HG03196 (cell line): Measurements from ENCODE around the gene TM4SF4.

ENCODE experiments used
- ATAC-seq: cut with Tn5 transposase; IDR thresholded peaks from one replicate; pipeline ENCODE4 v1.9.1; 2021; ENCODE audit not compliant: unreplicated experiment

TM4SF4 gene

DNA sequence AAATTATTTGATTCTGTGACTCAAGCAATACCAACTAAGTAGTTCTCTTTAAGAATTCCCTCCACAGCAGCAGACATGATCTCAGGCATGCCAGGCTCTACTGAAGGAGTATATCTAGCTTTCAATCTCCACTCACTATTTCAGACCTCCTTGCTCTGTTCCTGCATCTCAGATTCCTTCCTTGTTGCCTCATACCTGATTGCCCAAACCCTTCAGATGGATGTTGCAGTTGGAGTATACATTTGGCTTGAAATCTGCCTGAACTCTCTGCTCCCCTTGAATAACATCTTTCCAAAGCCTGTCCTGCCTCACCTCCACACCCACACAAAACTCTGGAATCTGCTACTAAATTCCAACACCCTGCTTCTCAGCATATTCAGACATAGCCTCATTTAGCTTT is 19.8 kb upstream of the TM4SF4 start:
- no peak for ATAC-seq

DNA sequence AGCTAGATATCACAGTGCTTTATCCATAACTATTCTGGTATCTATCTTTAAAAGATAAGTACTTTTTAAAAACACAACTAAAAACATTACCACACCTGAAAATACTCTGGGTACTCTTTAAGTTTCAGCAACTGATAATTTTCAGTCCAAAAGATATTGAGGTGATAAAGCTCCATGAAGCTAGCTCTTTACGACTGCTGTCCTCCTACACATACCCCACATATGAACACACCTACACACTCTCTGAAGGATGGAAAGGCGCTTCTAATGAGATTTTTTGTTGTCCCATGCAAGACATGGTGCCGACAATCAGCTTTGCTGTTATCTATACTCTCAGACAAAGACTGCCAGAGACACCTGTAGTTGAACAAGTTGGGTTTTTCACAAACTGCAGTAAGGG is 19.1 kb upstream of the TM4SF4 start:
- ATAC-seq = no peak

DNA sequence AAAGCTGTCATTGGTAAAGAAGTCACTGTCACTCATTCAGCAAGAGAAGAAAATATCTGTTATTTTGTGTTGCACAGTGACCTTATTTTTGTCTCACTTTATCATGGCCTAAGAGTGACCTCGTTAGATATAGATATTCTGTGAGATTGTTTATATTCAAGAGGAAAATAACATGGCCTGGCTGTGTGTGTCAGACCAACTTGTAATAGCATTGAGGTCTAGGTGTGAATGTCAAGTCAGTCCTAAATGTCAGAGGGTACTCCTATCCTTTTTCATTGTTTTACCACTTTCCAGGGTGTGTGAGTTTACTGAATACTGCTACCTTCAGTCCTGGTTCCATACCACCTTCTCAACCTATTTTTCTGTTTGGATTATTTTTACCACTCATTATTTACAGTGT is 18.5 kb upstream of the TM4SF4 start:
- no peak for ATAC-seq

DNA sequence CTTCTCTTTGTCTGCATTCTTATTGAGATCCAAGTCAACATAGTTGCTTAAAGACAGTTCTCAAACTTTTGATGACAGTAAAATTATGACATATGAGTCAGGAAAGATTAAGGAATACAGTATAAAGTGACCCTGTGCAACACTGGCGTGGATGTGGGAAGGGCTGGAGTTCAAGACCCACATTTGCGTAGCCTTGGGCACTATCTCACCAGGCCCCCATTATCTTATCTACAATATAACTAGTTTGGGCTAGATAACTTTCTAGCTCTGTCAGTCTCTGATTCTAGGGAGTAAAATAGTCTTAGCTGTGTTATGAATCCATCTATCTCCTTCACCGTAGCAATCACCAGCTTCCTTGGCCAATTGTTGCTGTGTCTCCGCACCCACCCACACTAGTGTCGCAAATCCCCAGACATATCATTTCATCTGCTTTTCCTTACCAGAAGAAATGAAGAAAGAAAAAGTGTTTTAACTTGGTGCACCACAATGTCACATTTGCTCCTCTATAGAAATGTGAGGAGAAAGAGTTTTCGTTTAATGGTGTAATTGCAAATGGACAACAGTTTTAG is 14.9 kb upstream of the TM4SF4 start:
- ATAC-seq = no peak

DNA sequence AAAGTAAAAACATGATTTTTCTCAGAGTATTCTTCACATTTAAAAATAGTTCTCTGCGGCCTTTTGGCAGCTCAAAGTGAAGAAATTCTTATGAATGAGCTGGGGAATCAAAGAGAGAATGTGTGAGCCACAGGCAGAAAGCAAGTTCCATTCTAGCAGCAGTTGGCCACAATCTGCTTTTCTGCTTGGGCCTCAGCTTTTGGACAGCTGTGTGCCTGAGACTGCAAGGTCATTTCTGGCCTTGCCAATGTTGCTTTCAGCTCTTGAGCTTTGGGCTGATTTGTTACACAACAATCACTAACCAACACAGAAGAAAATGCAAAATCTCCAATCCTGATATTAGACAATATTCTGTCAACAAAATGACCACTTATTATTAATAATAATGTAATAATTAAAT is 14.4 kb upstream of the TM4SF4 start:
- no peak for ATAC-seq

DNA sequence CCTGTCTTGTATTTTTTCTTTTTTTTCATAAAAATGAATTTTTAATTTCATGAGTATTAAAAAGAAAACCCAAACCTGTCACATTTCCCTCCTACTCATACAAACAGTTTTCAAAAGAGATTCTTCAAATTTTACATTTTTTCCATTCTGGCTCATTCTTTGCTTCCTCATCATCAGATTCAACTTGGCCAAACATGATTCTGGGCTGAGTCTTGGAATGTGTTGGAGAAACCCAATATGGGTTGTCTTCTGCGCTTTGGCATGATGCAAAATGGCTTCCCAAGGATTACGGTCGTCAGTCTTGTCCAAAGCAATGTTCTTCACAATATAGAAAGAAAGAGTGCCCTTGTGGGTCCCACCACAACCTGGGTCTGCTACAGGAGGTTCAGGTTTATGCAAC is 12.4 kb upstream of the TM4SF4 start:
- no peak for ATAC-seq

DNA sequence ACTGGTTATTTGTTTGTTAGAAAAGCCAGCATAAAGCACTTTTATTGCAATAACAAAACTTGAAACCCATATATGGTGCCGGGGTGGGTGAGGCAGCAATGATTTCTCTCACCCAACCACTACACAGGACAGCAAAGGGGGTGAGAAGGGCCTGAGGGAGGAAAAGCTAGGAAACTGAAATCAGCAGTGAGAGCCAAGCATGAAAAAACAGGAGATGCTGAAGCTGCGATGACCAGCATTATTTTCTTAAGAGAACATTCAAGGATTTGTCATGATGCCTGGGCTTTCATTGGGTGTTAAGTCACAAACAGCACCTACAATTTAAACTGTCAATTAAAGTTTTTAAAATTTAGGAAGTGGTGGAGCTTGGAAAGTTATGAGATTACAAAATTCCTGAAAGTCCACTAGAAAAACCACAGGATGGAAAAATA is 11.9 kb upstream of the TM4SF4 start:
- ATAC-seq = no peak

DNA sequence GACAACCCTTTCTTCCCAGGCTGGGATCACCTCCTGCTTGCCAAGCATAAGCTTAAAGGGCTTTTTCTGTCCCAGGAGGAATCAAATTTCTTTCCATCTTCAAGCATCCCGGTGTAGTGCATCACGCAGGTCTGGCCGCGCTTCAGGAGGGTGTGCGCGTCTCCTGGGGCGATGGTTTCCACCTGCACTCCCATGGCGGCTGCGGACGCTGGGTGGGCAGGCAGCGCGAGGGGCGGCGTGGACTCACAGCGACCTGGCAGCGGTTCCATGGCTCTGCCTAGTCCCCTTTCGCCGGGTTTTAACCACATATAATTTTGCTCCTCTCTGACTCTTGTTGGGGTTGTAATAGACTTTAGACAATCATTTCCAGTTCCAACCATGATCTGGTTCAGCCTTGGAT is 10.6 kb upstream of the TM4SF4 start:
- ATAC-seq = no peak

DNA sequence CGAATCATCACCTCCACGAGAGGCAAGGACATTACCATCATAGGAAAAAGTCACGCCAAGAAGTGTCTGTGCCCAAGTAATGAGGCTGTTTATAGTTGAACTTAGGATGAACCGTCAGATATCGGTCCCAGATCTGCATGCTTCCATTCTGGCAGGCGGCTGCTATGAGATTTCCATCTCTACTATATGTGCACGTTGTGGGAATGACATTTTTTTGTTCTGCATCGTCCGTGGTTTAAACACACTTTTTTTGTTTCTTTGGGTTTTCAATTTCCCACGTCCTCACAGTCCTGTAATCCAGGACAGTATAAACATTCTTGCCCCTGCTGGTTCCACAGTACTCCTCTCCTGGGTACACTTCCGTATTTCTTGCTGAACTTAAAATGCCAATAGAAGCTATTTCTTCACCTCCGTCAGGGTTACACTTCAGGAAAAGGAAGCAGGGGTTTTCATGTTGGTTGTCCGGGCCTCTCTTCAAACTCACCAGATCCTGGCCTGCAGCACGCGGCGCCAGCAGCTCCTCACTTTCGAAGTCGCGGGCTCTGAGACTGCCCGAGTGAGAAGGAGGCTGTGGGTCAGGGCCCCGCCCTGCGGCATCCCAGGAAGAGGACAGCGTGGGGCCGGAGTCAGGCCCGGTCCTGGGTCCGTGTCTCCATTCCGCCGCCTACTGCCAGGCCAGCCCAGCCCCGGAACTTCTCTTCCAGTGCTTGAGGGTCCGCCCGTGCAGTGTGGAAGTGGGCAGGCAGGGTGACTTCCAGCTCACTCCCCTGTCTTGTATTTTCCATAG is 9.8 kb upstream of the TM4SF4 start:
- ATAC-seq = no peak

DNA sequence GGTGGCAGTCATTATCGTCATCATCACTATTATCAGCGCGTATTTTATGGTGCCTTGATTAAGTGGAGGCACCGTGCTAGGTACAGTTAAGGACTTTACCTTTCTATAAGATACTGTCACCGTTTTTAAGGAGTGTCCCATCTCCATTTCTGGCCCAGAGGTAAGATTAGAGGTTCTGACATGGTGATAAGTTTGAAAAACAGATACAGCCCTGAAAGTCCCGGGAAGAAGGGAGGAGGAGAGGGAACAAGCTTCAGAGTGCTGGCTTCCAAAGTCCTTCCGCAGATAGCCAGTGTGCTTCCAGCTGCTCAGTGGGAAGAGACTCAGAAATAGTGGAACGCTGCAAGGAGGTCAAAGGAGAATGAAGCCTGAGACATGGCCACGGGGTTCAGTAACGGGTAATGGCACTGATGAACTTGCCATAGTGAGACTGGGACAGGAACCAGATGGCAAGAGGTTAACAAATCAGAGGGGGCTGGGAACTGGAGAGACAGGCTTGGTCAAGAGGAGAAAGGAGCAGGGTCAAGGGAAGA is 9.1 kb upstream of the TM4SF4 start:
- no peak for ATAC-seq

DNA sequence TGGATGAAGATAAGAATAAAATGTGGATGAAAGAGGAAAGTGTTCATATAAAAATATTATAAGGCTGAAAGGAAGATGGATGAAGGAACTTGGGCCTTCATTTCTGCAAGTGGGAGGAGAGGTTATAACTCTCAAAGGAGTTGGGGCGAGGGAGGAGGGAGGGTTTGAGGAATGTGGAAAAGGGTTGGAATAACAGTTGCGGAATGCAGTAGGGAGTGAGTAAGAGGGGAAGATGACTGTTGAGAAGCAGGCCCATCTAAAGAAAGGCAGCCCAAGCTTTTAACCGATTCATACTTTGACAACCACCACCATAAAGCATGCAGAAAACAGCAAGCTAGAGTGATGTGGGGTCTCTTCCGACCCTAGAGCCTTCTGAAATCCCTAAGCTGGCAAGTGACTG is 8.3 kb upstream of the TM4SF4 start:
- no peak for ATAC-seq

DNA sequence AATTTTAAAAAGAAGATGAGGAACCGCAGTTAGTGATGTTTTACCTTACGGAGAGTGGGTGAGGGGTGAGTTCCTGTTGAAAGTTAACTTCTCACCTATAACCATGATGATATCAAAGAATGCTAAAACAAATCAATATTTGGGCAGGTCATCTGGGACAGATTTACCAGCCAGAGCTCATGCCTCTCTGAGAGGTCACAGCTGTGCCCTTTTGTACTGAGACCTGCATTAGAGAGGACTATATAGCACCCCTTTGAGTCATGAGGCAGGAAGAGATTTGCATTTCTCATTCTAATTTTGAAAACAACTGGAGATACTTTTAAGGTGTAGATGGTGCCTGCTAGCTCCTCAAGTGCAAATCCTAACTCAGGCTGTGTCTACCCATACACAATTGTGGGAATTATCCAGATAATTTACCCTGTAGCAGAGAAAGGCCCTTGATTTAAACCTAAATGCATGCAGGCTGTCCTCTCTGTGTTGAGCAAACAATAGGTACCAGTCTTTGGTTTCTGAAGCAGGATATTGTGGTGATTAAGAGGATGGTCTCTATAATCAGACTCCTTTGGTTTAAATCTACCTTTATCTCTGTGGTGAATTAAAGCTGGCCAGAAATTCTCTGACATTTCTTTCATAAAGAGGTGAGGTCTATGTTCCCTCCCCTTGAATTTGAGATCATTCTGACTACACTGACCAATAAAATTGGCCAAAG is 5.8 kb upstream of the TM4SF4 start:
- ATAC-seq = peak; percentile 96

DNA sequence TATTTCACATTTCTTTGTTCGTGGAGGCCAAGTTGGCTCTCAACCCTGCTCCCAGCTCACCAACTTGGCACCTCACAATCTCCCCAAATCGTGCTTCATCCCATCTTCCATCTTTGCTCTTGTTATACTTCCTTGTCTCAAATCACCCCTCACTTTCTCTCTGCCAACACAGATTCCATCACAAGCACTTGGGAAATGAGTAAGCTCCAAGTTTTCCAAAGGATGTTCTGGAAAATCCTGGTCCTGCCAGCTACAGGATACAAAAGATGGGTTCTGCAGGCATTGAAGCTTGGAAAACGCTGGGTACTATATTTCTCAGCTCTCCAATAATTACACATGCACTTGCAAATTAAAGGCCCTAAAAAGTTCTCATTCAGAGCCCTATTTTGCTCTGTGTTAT is 4.1 kb upstream of the TM4SF4 start:
- no peak for ATAC-seq

DNA sequence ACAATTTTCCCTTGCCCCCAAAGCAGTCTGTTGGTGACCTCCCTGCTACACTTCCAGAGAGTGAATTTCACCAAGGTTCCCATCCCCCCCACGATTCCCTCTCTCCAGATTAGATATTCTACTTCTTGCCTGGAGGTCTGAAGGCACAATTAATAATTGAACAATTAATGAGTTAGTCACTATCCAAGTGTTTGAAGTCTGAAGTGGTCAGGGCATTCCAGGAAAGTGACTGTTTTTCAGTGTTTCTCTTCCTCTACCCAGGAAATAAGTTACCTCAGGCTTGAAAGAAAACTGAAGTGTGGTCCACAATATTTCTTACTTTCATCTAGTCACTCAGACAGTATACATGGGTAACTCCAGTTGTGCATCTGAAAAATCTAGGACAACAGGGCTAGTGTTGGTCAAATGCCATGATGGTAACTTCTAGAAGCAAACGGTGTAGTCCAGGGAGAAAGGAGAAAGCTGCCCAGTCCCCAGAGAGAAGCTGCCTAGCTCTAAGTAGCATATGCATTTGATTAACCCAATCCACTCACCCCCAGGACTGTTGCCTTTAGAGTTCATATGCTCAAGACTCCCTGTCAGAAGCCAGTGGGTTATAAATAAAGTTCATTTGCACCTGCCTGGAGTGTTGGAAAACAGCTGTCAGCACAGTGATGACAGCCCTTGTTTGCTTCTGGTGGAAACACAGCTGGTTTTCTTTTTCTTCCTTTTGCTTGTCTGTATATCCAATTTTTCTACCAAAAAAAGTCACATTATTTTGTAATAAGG is 2.3 kb upstream of the TM4SF4 start:
- no peak for ATAC-seq

DNA sequence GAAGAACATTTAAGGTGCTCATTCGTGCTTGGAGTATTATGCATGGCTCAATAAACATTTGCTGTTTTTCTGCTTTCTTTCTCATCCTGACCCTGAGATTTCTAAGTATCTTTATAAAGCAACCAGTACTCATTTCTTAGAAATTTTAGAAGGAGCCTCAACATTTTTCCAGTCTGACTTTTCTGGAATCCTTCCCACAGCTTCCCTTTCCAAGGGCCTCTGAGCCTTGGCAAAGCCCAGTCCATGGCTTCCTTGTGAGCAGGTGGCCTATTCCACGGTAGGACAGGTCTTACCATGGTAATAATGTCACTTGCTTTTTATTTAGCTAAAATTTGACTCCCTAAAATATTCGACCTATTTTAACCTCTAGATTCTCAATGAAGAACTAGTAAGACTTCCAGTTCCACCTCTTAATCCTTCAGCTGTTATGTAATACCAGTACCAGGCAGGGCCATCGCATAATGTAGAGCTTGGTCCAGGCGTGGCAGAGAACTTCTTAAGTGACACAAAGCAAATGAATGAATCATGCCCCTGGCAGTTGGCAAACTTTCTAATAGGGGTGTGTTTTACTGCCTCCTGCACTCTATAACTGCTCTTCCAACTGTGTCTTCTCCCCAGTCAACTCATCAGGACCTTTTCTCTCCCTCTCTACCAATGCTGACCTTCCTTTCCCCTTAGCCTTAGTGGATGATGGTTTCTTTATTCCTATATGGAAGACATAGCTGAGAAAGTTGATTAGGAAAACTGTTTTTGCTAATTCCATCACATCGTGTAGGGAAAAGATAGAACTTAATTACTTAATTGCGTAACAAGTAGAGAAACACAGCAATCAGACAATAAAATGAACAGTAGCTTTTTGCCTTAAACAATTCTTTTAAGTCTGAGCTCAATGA is 894 bp upstream of the TM4SF4 start:
- ATAC-seq = no peak

DNA sequence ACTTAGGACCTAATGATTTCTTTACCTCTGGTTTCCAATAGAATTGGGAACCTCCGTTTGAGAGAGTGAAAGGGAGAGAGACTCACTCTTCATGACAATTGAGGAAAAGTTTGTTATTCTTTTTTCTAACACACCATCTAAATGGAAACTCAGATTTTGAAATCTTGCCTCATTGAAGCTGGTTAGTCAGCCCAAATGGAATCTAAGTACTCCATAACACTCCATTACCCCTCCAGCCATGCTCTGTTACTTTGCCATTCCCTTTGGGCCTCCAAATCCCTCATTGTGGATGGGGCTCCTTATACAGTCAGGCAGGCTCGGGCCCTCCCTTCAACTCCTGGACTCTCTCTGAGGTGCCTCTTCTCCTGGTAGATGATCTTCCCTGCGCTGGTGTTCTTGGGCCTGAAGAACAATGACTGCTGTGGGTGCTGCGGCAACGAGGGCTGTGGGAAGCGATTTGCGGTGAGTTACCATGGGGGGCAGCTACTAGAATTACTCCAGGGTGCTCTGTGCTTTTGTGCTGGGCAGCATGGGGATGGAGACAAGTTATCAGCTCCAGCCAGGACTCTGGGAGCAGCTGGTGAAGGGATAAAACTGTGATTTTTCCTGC is 1.1 kb downstream of the TM4SF4 start:
- ATAC-seq = no peak

DNA sequence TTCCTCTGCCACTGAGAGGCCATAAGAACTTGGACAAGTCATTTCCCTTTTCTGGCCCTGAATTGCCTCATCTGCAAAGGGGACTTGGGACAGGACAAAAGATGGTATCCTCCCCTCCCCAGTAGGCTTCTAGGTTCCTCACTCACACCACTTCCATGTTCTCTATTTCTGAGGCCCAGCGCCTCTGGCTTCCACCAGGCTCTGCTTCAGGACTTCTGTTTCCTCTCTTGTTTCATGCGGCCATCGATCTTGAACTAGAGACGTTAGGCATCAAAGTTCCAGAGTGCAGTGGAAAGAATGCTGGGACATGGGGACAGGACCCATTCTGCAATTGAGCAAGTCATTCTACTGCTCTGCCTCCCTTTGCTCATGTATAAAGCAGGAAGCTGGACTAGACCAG is 1.7 kb downstream of the TM4SF4 start:
- ATAC-seq = no peak

DNA sequence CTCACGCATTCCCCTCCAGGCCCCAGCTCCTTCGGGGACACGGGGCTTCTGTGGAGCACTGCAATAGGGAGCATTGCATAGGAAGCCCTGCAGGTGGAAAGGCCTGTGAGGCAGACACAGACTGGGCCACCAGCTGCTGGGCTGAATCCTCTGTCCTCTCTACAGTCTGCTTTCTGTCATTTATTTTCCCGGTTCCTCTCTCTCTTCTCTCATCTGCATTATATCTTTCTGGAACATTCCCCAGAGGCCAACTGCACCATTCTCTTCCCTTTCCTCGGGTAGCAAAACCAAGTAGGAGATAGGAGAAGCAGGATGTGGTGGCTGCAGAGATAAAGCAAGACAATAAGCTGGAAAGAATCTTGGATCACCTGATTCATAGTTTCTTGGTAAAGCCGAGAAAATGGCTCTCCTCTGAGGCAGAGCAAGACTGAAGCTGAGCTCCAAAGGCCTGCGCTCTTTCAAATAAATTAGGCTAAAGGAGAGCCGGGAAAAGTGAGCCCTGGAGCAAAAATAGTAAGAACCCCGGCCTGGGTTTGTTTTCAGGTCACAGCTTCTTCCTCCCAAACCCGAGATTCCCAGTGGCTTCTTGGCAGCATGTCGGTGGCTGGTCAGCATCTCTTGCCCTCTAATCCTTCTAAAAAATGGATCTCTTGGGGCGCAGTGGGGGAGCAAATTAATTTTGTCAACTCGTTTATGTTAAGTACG is 5.3 kb downstream of the TM4SF4 start:
- ATAC-seq = no peak

DNA sequence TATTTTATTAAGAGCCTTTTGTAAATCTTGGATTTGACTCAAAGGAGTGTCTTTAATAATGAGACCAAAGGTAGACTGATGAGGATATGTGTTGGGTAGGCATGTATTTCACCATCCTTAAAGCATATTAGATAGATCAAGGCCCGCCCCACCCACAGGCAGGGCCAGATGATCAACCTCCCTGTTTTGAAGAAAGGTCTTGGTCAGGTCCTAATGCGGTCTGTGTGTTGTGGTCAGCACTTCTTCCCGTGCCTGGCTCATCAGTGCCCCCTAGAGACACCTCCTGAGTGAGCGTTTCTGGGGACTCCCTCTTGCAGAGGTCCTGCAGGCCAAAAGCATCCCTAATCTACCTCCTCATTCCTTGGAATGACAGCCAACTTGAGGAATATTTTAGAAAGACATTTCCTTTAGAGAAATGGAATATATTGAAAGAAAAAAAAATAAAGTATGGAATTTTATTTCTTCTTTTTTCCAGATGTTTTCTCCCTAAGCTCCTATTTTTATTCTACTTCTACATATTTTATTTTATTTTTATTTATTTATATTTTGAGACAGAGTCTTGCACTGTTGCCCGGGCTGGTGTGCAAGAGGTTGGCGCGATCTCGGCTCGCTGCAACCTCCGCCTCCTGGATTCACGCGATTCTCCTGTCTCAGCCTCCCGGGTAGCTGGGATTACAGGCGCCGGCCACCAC is 6.0 kb downstream of the TM4SF4 start:
- peak; percentile 88 for ATAC-seq
